Stimulated activated CD4-positive, alpha-beta T cell treated with anti-CD3 and anti-CD28 coated beads, Interleukin-4, amount 100 ng/mL, for 1 hour (primary cell): Measurements from ENCODE around the gene MRGPRE.
"Not testable (repeated sequence)": the region's sequence is repeated elsewhere in the genome, so short reads cannot be mapped to it uniquely, and the experiment has no call there.

Experiments
- DNase-seq: peaks from one replicate; pipeline ENCODE4 v3.0.0-alpha.2; 2020

Gene MRGPRE

GRCh38 chr11:3231851-3232744 lies at the start of gene MRGPRE:
MRGPRE (minus strand) TSS chr11:3232417; CDS start chr11:3228799, 3,618 bp downstream.
- DNase-seq, result no peak

- DNase-seq, result not testable (repeated sequence)
Observed at GRCh38 chr11:3281146-3281545, 48.9 kb upstream of the MRGPRE start.

- DNase-seq, result not testable (repeated sequence)
Observed at GRCh38 chr11:3280662-3281061, 48.4 kb upstream of the MRGPRE start.

- DNase-seq, result not testable (repeated sequence)
Observed at GRCh38 chr11:3278922-3279321, 46.7 kb upstream of the MRGPRE start.

- DNase-seq, result not testable (repeated sequence)
Observed at GRCh38 chr11:3273629-3274028, 41.4 kb upstream of the MRGPRE start.

- not testable (repeated sequence) for DNase-seq
Observed at GRCh38 chr11:3262548-3262947, 30.3 kb upstream of the MRGPRE start.

- DNase-seq, result not testable (repeated sequence)
Observed at GRCh38 chr11:3261831-3262230, 29.6 kb upstream of the MRGPRE start.

GRCh38 chr11:3257509-3257908 lies 25.3 kb upstream of the MRGPRE start:
- not testable (repeated sequence) for DNase-seq

GRCh38 chr11:3255241-3255640 lies 23.0 kb upstream of the MRGPRE start:
- not testable (repeated sequence) for DNase-seq

- DNase-seq, result not testable (repeated sequence)
Observed at GRCh38 chr11:3254773-3255172, 22.6 kb upstream of the MRGPRE start.

GRCh38 chr11:3245071-3245470 lies 12.9 kb upstream of the MRGPRE start:
- DNase-seq, result no peak

GRCh38 chr11:3243880-3244279 lies 11.7 kb upstream of the MRGPRE start:
- DNase-seq, result no peak

GRCh38 chr11:3237119-3237518 lies 4.9 kb upstream of the MRGPRE start:
- DNase-seq, result no peak

- no peak for DNase-seq
Observed at GRCh38 chr11:3234846-3235245, 2.6 kb upstream of the MRGPRE start.

- no peak for DNase-seq
Observed at GRCh38 chr11:3232956-3233355, 739 bp upstream of the MRGPRE start.

- no peak for DNase-seq
Observed at GRCh38 chr11:3231550-3231850, 717 bp downstream of the MRGPRE start.

GRCh38 chr11:3230636-3231549 lies 1.3 kb downstream of the MRGPRE start:
- DNase-seq, result no peak

GRCh38 chr11:3229673-3230630 lies 2.3 kb downstream of the MRGPRE start:
- DNase-seq, result no peak

- no peak for DNase-seq
Observed at GRCh38 chr11:3228445-3228829, 3.8 kb downstream of the MRGPRE start.

- DNase-seq, result no peak
Observed at GRCh38 chr11:3227568-3228444, 4.4 kb downstream of the MRGPRE start.

GRCh38 chr11:3226846-3227567 lies 5.2 kb downstream of the MRGPRE start:
- no peak for DNase-seq
